Gastroesophageal sphincter (tissue), 3 donors: ENCODE measurements around the gene SPTBN5.

ENCODE experiments used
- EP300 ChIP-seq: sonication (generic); formaldehyde crosslinking; IDR thresholded peaks from one replicate; pipeline ENCODE4 v1.6.1; 2017; ENCODE audit warnings: antibody characterized with exemption, mild to moderate bottlenecking
- POLR2A ChIP-seq, 2 donors: fragments of 450-650 bp; IDR thresholded peaks; one replicate each; pipeline ENCODE4 v1.6.1; 2017; ENCODE audit warnings: antibody characterized with exemption in 2 of 2, mild to moderate bottlenecking in 2 of 2, moderate library complexity in 1 of 2
- POLR2AphosphoS5 ChIP-seq: sonication (generic); formaldehyde crosslinking; IDR thresholded peaks from one replicate; pipeline ENCODE4 v1.6.1; 2017; ENCODE audit warnings: antibody characterized with exemption
- TF ChIP-seq, protein P1 (sequence below), 4 experiments: fragments of 200-600 bp in 2 of 4; fragments of 450-650 bp in 2 of 4; sonication (generic) in 1 of 4; IDR thresholded peaks; one replicate each; pipeline ENCODE4 v1.5.1; 2017 to 2019; ENCODE audit warnings: antibody characterized with exemption in 4 of 4, mild to moderate bottlenecking in 2 of 4, moderate library complexity in 2 of 4

DNA sequence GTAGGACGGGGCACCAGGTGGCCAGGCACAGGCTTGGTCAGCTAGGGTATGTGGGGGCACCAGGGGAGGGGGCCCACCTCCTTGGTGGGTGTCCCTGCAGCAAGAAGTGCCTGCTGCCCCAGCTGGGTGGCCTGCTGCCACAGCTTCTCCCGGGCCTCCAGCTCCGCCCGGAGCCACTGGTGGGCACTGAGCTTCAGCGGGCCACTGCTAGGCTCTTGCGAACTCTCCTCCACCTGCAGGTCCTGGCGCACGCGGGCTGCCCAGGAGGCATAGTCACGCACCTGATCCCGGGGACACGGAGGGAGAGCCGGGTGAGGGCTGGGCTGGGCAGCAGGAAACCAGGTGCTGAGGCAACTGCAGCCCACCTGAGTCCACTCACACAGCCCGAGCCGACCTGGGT is 25.5 kb downstream of the SPTBN5 start:
- TF ChIP-seq, protein P1, sequence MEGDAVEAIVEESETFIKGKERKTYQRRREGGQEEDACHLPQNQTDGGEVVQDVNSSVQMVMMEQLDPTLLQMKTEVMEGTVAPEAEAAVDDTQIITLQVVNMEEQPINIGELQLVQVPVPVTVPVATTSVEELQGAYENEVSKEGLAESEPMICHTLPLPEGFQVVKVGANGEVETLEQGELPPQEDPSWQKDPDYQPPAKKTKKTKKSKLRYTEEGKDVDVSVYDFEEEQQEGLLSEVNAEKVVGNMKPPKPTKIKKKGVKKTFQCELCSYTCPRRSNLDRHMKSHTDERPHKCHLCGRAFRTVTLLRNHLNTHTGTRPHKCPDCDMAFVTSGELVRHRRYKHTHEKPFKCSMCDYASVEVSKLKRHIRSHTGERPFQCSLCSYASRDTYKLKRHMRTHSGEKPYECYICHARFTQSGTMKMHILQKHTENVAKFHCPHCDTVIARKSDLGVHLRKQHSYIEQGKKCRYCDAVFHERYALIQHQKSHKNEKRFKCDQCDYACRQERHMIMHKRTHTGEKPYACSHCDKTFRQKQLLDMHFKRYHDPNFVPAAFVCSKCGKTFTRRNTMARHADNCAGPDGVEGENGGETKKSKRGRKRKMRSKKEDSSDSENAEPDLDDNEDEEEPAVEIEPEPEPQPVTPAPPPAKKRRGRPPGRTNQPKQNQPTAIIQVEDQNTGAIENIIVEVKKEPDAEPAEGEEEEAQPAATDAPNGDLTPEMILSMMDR (IDR thresholded peaks at IDR 0.05) = no peak
- TF ChIP-seq POLR2A (IDR thresholded peaks at IDR 0.05) = no peak
- TF ChIP-seq EP300 = no peak
- TF ChIP-seq POLR2AphosphoS5 = no peak
